IPS-15b (cell line): ENCODE data around the gene MSL2.
"Not testable (repeated sequence)": the region's sequence is repeated elsewhere in the genome, so short reads cannot be mapped to it uniquely, and the experiment has no call there.

Source experiments
- H3K27me3 ChIP-seq: one replicate; pipeline ENCODE4 v1.6.1; 2013; ENCODE audit warnings: low read length; ENCODE audit not compliant: control insufficient read depth, insufficient read depth
- H3K36me3 ChIP-seq: one replicate; pipeline ENCODE4 v1.6.1; 2013; ENCODE audit warnings: low read length; ENCODE audit not compliant: control insufficient read depth, insufficient read depth
- H3K4me1 ChIP-seq: one replicate; pipeline ENCODE4 v1.6.1; 2013; ENCODE audit warnings: mild to moderate bottlenecking, low read length; ENCODE audit not compliant: control insufficient read depth, insufficient read depth
- H3K4me3 ChIP-seq: one replicate; pipeline ENCODE4 v1.5.1; 2013; ENCODE audit warnings: low read depth, low read length
- H3K9ac ChIP-seq: one replicate; pipeline ENCODE4 v1.6.1; 2013; ENCODE audit warnings: low read depth, mild to moderate bottlenecking, low read length
- H3K9me3 ChIP-seq: one replicate; pipeline ENCODE4 v1.6.1; 2013; ENCODE audit warnings: mild to moderate bottlenecking, low read length; ENCODE audit not compliant: control insufficient read depth, insufficient read depth

The MSL2 gene

DNA sequence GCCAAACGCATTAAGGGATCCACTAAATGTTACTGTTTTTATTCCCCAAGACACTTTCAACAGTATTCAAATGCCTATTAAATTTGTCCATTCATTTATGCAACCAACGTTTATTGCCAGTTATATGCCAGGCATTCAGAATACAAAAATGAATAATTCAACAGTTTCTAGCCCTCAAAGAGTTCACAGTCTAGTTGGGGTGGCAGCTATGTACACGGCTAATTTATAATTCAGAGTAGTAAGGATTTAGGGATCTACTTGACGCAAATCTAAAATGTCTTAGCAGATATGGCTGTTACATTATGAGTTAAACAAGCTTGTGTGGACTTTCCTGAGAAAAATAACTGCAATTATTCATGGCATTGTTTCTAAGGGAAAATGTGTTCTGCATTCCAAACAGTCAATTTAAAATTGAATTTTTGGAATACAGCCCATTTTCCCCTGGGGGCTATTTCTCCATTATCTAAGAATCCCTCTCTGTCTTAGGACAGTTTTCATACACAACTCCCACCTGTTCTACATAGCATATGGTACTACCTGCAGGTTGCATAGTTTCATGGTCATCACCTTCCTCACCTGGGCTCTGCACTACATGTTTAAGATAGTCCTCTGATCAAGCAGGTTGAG lies 11.5 kb upstream of the MSL2 start:
- Histone ChIP-seq H3K9me3 (no peaks in the 10 kb centered on the region), H3K36me3 (no peaks in the 10 kb centered on the region), H3K4me3 (no peak overlapping the region), H3K9ac (no peak overlapping the region), H3K27me3 (no peaks in the 10 kb centered on the region), H3K4me1 (no peaks in the 10 kb centered on the region)

DNA sequence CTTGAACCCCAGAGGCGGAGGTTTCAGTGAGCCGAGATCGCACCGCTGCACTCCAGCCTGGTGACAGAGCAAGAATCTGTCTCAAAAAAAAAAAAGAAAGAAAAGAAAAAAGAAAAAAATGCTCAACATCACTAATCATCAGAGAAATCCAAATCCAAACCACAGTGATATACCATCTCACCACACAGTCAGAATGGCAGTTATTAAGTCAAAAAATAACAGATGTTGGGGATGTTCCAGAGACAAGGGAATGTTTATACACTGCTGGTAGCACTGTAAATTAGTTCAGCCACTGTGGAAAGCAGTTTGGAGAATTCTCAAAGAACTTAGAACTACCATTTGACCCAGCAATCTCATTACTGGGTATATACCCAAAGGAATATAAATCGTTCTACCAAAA lies 3.1 kb upstream of the MSL2 start:
- H3K9me3 ChIP-seq, H3K9ac ChIP-seq, H3K4me3 ChIP-seq, H3K36me3 ChIP-seq, H3K27me3 ChIP-seq, H3K4me1 ChIP-seq: not testable (repeated sequence)

DNA sequence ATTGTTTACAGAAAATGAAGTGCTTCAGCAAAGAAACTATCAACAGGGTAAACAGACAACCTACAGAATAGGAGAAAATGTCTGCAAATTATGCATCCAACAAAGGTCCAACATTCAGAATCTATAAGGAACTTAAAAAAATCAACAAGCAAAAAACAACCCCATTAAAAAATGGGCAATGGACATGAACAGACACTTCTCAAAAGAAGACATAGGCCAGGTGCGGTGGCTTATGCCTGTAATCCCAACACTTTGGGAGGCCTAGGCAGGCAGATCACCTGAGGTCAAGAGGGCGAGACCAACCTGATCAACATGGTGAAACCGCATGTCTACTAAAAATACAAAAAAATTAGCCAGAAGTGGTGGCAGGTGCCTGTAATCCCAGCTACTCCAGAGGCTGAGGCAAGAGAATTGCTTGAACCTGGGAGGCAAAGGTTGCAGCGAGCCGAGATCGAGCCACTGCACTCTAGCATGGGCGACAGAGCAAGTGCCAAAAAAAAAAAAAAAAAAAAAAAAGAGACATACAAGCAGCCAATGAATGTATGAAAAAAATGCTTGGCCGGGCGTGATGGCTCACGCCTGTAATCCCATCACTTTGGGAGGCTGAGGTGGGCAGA lies 2.4 kb upstream of the MSL2 start:
- not testable (repeated sequence) for H3K4me3 ChIP-seq, H3K27me3 ChIP-seq, H3K36me3 ChIP-seq, H3K9me3 ChIP-seq, H3K4me1 ChIP-seq, H3K9ac ChIP-seq

DNA sequence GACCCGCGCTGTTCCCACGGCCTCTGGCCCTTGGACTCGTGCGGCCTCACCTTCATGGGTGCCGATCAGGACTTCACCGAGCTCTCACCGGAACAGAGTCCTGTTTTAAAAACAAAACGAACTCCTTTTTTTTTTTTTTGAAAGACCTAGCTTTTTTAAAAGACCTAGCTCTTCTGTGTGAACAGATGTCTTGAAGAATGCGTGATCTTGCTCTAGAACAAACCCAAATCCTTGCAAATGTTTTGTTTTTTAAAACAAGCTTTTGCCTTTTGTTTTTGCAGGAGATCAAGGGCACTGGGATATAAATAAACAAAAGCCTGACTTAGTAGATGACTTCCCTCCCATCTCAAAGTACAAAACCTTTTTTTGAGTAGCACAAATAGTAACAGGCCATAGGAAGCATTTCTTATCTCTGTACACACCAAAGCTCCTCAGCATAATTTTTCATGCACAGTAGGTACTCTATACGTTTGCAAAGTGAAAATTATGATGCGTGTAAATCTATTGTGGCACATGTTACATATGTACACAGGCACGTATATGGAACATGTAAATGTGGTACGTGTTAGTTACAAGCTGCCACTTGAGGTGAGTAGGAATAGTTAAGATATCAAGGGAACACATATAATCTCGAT lies 1.1 kb upstream of the MSL2 start:
- no peaks in the 10 kb centered on the region for H3K36me3 ChIP-seq
- H3K9ac ChIP-seq, result peak overlapping the region; percentile 88
- no peaks in the 10 kb centered on the region for H3K27me3 ChIP-seq
- H3K9me3 ChIP-seq, result no peaks in the 10 kb centered on the region
- H3K4me3 ChIP-seq, result peak overlapping the region; percentile 98
- H3K4me1 ChIP-seq, result peaks cover 12% of the 10 kb centered on the region

DNA sequence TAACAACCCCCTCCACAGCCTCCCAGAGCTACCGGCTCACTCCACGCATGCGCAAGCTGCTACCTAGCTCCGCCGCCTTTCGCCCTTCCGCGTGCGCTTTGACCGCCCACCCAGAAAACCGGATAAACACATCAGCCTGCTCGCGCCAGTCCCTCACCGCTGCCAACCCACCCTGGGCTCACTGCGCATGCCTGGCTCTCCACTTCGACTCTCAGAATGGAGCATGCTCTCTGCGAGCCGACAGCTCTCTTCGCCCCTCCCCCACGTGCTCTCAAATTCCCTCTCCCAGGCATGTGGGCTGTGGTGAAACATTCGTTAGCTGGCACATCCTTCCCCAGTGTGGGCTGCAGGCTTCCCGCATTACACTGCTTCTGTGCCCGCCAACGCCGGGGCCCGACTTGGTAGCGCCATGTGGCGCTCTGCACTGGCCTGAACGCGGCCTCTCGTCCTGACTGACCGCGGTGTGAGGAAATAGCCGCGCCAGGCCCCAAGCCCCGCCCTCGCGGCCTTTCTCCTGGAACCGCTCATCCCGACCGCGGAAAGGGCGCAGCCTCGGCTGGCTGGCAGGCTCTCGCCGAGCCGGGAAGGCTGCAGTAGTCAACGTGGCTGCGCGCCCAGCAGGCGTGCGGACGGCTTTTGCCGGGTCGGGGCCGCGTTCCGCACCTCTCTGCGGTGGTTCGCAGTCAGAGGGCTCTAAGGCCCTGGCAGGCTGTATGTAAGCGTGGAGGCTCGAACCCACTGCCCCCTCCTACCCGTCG lies 445 bp upstream of the MSL2 start:
- H3K36me3 ChIP-seq, result no peaks in the 10 kb centered on the region
- peak overlapping the region; percentile 98 for H3K4me3 ChIP-seq
- no peaks in the 10 kb centered on the region for H3K9me3 ChIP-seq
- no peaks in the 10 kb centered on the region for H3K27me3 ChIP-seq
- peaks cover 12% of the 10 kb centered on the region for H3K4me1 ChIP-seq
- peak overlapping the region; percentile 88 for H3K9ac ChIP-seq

DNA sequence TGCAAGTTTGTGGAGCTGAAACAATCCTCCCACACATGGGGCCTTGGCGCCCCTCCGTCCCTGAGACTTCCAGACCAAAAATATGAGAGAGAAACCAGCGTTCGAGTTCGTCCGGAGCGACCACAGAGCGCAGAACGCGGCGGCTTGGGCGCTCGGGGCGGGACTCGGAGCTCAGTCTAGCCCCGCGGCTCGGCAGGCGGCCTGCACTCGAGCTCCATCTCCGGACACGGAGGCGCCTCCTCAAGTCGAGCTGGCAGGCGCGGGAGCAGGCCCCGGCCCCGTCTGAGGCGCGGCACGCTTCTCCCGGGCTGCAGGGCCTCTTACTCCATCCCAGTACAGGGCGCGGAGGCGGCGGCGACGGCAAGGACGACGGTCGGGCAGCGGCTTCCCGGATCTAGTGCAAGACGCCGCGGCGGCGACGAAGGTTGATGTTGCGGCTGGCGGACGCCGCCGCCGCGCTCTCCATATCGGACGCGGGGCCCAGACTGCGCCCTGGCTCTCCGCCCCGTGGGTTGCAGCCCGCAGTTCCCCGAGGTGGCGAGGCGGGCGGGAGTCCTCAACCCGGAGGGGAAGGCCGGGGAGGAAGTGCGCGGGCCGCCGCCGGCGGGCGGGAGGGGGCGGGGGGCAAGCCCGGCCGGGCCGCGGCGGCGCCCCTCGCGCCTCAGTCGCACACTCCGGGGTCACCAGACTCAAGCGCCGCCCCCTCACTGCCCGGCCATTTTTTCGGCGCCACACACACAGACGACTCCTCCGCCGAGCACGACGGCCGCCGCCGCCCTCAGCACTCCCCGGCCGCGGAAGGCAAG lies 674 bp downstream of the MSL2 start:
- Histone ChIP-seq H3K4me3 (peak overlapping the region; percentile 98), H3K36me3 (no peaks in the 10 kb centered on the region), H3K9ac (peak overlapping the region; percentile 90)

DNA sequence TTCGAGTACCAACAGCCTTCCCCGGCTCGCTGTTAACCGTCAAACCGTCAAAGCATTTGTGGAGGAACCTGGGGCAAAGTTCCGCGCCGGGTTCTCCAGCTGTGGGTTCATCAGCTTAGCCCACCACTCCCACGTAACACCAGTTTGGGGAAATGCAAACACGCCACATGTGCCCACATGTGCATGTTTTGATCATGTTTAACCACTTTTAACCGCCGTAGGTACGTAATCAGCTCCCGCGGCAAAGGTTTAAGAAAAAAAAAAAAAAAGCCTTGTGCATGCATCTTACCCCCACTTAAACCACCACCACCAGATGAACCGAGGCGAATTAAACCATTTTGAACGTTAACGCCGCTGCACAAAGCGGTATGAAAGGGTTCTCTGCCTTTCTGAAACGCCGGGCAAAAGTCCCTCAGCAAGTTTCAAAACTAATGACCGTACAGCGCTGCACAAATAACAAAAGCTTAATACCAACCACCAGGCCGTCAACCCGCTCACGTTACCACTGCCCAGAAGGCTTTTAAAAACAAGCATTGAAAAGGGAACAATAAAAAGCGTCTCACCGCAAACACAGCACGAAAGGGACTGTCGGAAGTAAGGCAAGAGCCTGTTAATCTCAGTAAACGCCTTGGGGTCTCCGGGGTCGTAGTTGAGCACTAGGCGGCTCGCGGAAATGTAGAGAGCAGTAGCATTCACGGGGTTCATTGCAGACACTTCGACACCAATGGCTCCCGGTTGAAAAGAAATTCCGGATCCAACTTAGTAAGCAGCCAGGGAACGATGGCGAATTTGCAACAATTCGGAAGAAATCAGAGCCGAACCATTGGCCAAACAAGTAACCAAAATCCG lies 1.5 kb downstream of the MSL2 start:
- Histone ChIP-seq H3K9me3 (no peaks in the 10 kb centered on the region), H3K27me3 (no peaks in the 10 kb centered on the region), H3K9ac (peak overlapping the region; percentile 90), H3K36me3 (no peaks in the 10 kb centered on the region), H3K4me1 (peaks cover 14% of the 10 kb centered on the region), H3K4me3 (peak overlapping the region; percentile 98)

More for the DNA sequence above, 674 bp downstream of the MSL2 start:
- Histone ChIP-seq H3K27me3 (no peaks in the 10 kb centered on the region), H3K4me1 (peaks cover 14% of the 10 kb centered on the region), H3K9me3 (no peaks in the 10 kb centered on the region)

DNA sequence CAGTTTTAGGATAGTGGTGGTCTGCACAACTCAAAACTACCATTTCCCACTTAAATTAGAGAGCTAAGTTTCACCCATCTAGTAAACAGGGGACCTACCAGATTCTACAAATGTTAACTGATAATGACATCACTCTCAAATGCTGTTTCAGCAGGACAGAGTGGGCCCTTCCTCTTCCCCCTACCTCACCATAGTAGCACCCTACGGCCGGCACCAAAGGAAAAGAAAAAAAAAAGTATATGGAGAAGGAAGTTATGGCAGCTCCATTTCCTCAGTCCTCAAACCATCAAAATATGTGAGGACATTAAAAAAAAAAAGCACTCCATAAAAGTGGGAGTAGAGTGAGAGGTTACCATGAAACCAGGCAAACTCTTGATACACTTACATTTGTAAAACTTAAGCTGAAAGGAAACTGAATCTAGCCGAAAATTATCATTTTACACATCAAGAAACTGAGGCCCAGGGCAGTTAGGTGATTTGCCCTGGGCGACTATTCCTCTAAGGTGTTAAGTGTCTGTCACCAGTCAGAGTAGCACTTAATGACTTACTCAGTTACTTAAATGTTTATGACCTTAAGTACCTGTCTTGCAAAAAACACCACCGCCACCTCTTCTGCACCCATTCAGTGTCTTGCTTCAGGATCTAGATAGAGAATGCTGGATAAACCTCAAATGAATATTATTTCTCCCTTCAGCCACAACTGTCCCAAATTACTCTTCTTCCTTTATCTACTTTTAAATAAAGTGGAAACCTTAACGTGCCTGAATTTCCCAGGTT lies 2.7 kb downstream of the MSL2 start:
- peaks cover 16% of the 10 kb centered on the region for H3K4me1 ChIP-seq

DNA sequence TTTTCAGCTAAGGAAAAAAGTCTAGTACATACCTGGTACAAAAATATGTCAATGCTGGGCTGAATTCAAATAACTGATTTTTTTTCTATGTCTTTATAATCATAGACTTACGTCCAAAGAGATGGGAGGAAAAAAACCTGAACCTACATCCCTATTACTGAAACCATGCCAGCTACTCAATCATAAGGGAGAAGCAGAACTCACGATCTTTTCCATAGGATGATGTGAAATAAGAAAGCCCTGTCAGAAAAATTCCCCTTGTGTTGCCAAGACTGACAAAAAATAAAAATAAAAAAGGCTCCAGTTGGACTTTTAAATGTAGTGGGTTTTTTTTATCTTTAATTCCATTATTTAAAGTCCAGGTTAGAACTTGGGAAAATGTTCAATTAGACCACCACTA lies 3.3 kb downstream of the MSL2 start:
- H3K9ac ChIP-seq, result no peak overlapping the region
- H3K36me3 ChIP-seq, result no peaks in the 10 kb centered on the region

More for the DNA sequence above, 2.7 kb downstream of the MSL2 start:
- Histone ChIP-seq H3K9ac (no peak overlapping the region), H3K9me3 (no peaks in the 10 kb centered on the region), H3K27me3 (no peaks in the 10 kb centered on the region), H3K36me3 (no peaks in the 10 kb centered on the region), H3K4me3 (peak overlapping the region; percentile 98)

DNA sequence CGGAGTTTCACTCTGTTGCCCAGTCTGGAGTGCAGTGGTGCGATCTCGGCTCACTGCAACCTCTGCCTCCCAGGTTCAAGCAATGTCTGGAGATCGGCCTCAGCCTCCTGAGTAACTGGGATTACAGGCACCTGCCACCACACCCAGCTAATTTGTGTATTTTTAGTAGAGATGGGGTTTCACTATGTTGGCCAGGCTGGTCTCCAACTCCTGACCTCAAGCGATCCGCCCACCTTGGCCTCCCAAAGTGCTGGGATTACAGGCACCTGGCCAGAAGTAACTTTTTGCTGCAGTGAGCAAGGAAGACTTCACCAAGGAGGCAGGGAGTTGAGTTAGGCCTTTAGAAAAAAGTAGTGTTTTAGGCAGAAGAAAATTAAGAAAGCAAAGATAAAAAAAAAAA lies 3.9 kb downstream of the MSL2 start:
- not testable (repeated sequence) for H3K27me3 ChIP-seq, H3K9me3 ChIP-seq, H3K36me3 ChIP-seq, H3K9ac ChIP-seq
- peak overlapping the region; percentile 98 for H3K4me3 ChIP-seq
- H3K4me1 ChIP-seq, result peaks cover 18% of the 10 kb centered on the region

More for the DNA sequence above, 3.3 kb downstream of the MSL2 start:
- H3K27me3 ChIP-seq, result no peaks in the 10 kb centered on the region
- peaks cover 18% of the 10 kb centered on the region for H3K4me1 ChIP-seq
- H3K4me3 ChIP-seq, result peak overlapping the region; percentile 98
- no peaks in the 10 kb centered on the region for H3K9me3 ChIP-seq
